Hepatocyte (in vitro differentiated cells): ENCODE results near the gene RPS15.
A peak's percentile ranks its signal among the peaks of the same experiment; 100 is the strongest.

Experiments
- EZH2 ChIP-seq: fragments of 200-600 bp; sonication (generic); IDR thresholded peaks from 2 replicates; pipeline ENCODE4 v1.6.1; 2016; ENCODE audit warnings: antibody characterized with exemption, mild to moderate bottlenecking, borderline replicate concordance
- TF ChIP-seq, protein P1 (sequence below): fragments of 200-600 bp; sonication (generic); IDR thresholded peaks from 2 replicates; pipeline ENCODE4 v1.5.1; 2016; ENCODE audit warnings: antibody characterized with exemption, mild to moderate bottlenecking; ENCODE audit not compliant: poor library complexity

DNA sequence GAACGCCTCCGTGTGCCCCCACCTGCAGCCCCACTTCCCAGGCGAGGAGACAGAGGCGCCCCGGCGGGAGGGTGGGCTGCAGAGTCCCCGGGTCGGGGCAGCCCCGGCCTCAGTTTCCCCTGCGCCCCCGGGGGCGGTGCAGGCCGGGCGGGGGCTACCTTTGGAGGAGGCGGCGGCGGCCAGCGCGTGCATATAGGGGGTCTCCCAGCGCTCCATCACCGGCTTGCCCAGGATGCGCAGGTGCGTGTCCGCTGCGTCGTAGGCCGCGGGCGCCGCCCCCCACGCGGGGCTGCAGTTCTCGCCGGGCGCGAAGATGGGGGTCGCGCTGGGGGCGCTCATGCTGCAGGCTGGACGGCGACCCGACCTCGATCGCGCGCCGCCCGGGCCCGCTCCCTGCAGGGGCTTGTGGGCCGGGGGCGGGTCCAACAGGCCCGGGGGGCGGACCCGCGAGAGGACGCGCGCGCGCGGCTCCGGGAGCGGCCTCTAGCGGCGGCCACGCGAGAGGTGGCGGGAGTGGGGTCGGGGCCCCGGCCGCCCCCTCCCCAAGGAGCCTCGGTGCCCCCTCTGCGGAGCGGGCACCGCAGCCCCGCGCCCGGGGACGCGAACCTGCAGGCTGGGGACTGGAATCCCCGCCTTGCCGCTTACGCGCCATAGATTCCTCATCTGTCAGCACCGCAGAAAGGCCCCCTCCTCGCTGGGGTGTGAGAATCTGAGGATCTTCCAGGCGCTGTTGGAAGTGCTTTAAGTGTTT, 36.9 kb upstream of the RPS15 start, which contains the start of gene GAMT:
- TF ChIP-seq, protein P1, sequence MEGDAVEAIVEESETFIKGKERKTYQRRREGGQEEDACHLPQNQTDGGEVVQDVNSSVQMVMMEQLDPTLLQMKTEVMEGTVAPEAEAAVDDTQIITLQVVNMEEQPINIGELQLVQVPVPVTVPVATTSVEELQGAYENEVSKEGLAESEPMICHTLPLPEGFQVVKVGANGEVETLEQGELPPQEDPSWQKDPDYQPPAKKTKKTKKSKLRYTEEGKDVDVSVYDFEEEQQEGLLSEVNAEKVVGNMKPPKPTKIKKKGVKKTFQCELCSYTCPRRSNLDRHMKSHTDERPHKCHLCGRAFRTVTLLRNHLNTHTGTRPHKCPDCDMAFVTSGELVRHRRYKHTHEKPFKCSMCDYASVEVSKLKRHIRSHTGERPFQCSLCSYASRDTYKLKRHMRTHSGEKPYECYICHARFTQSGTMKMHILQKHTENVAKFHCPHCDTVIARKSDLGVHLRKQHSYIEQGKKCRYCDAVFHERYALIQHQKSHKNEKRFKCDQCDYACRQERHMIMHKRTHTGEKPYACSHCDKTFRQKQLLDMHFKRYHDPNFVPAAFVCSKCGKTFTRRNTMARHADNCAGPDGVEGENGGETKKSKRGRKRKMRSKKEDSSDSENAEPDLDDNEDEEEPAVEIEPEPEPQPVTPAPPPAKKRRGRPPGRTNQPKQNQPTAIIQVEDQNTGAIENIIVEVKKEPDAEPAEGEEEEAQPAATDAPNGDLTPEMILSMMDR: peak; percentile 50
- no peak for TF ChIP-seq EZH2
